Gastrocnemius medialis (tissue), 4 donors: ENCODE measurements around the gene CBFA2T2.

Experiments
- CTCF ChIP-seq, 5 experiments: fragments of 450-650 bp in 3 of 5; fragments of 200-600 bp in 2 of 5; sonication (generic) in 2 of 5; IDR thresholded peaks in 4 of 5; conservative IDR thresholded peaks in 1 of 5; 1 replicate in 4 of 5; 2 replicates in 1 of 5; pipeline ENCODE4 v1.5.1; 2016 to 2019; ENCODE audit warnings: antibody characterized with exemption in 5 of 5, mild to moderate bottlenecking in 3 of 5, moderate library complexity in 3 of 5
- POLR2A ChIP-seq, 2 donors: fragments of 450-650 bp; IDR thresholded peaks; one replicate each; pipeline ENCODE4 v1.6.1; 2017; ENCODE audit warnings: antibody characterized with exemption in 2 of 2, mild to moderate bottlenecking in 2 of 2, moderate library complexity in 2 of 2

- TF ChIP-seq CTCF (IDR thresholded peaks at IDR 0.05 in 4 of 5, conservative IDR thresholded peaks at IDR 0.05 in 1 of 5) (no peak), POLR2A (IDR thresholded peaks at IDR 0.05) (no peak)
Measured at GRCh38 chr20:33556246-33556645, 66.3 kb downstream of the CBFA2T2 start.
